ENCODE results near the gene SFXN2.

DNA sequence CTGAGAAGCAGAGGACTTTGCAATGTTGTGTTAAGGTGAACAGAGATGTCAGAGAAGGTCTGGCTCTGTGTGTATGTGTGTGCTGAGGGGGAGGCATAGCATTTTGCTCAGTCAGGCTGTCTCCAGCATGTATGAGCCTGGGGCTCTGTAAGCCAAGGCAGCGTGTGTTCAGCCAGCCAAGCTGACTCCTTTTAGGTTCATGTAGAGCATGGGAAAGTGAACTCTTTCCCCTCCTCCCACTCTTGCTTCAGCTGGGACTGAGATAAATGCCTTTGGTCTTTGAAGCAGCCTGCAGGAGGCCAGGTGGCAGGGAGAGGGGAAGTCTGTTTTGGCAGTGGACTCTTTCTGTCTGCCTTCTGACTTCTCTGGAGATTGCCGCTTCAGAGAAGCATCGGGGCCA is 3.8 kb downstream of the SFXN2 start:
- TF ChIP-seq POLR2A (IDR thresholded peaks at IDR 0.05; ENCODE audit: low read length), result no peak
- no peak for TF ChIP-seq GATA1 (IDR thresholded peaks at IDR 0.05; ENCODE audit: low read depth, low read length)

All from erythroblast (primary cell).